Measurements from ENCODE around the gene CDKL2.

CDKL2 gene

DNA sequence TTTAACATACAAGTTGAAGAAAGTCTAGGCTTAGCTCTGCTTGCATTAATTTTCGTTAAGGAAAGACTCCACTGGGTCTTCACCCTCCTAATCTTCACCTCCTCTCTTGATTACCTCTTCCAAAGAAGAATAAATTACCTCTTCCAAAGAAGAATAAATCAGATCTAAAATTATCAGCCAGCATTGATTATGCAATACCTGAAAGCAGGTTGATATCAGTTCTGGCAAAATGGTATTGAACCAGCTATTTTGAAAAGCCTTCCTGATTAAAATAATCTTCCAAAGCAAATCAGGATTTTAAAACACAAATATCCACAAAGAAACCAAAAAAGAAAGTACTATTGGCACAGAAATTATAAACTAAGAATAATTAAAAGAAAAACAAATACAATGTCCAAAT lies 36.9 kb downstream of the CDKL2 start:
- Mint-ChIP-seq H3K27ac (no peak overlapping the region), H3K4me1 (no peaks in the 10 kb centered on the region), H3K36me3 (ENCODE audit: low read depth) (no peaks in the 10 kb centered on the region), H3K9me3 (no peaks in the 10 kb centered on the region), H3K27me3 (ENCODE audit: low read depth) (no peaks in the 10 kb centered on the region), H3K4me3 (no peak overlapping the region)
- TF ChIP-seq CTCF (IDR thresholded peaks at IDR 0.05; ENCODE audit: unreplicated experiment in 3 of 3), result no peak

DNA sequence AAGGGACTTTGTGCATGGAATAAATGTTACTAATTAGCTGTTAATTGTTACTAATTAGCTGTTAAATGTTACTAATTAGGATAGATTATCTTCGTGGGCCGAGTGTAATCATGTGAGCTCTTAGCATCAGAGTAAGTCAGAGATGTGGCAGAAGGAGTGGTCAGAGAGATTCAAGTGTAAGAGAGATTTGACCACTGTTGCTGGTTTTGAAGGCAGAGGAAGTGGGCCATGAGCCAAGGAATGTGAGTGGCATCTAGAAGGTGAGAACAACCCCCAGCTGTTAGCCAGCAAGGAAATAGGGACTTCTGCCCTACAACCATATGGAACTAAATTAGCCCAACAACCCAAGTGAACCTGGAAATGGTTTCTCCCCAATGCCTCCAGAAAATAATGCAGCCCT lies 46.3 kb downstream of the CDKL2 start:
- TF ChIP-seq CTCF (IDR thresholded peaks at IDR 0.05; ENCODE audit: unreplicated experiment in 3 of 3), result no peak
- H3K4me3 Mint-ChIP-seq, result no peak overlapping the region
- H3K4me1 Mint-ChIP-seq, result no peaks in the 10 kb centered on the region
- peaks cover 28% of the 10 kb centered on the region for H3K9me3 Mint-ChIP-seq
- peaks cover 37% of the 10 kb centered on the region for H3K36me3 Mint-ChIP-seq (ENCODE audit: low read depth)
- H3K27me3 Mint-ChIP-seq (ENCODE audit: low read depth), result no peaks in the 10 kb centered on the region
- no peak overlapping the region for H3K27ac Mint-ChIP-seq

- Mint-ChIP-seq H3K9me3 (peaks cover 14% of the 10 kb centered on the region), H3K36me3 (ENCODE audit: low read depth) (no peaks in the 10 kb centered on the region), H3K4me3 (no peak overlapping the region), H3K27me3 (ENCODE audit: low read depth) (no peaks in the 10 kb centered on the region), H3K27ac (no peak overlapping the region), H3K4me1 (no peaks in the 10 kb centered on the region)
- TF ChIP-seq CTCF (IDR thresholded peaks at IDR 0.05; ENCODE audit: unreplicated experiment in 3 of 3), result no peak
These were observed 62.6 kb downstream of the CDKL2 start for GRCh38 chr4:75567725-75568124.

DNA sequence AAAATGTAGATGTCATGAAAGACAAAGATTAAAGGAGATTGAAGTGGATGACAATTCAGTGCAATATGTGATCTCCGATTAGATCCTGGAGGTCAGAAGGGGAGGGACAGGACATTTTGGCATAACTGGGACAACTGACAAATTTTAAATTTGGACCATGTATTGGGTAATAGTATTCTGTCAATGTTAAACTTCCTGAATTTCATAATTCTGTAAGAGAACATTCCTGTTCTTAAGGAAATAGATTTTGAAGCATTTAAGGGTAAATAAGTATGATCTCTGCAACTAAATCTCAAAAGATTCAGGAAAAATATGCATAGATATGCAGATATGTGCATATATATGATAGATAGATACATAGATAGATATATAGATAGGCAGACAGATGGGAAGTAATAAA lies 63.4 kb downstream of the CDKL2 start:
- TF ChIP-seq CTCF (IDR thresholded peaks at IDR 0.05; ENCODE audit: unreplicated experiment in 3 of 3), result no peak
- Mint-ChIP-seq H3K27me3 (ENCODE audit: low read depth) (no peaks in the 10 kb centered on the region), H3K9me3 (peaks cover 14% of the 10 kb centered on the region), H3K4me1 (no peaks in the 10 kb centered on the region), H3K27ac (no peak overlapping the region), H3K4me3 (no peak overlapping the region), H3K36me3 (ENCODE audit: low read depth) (no peaks in the 10 kb centered on the region)

DNA sequence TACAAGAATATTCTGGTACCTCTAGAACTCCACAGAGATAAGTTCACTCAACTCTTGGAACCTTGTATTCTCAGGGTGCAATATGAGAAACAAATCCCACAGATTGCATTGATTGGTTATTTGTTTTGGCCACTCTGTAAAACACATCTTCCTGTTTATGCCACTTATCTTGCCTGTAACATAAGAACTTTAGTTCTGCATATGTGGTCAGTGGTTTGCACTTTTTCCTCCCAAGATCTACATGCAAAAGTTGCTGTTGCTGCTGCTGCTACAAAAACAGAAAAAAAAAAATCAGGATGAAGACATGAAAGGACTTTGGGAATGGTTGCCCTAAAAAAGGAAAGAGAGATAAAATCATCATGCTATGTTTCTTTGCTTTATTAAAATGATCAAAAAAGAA lies 64.8 kb downstream of the CDKL2 start:
- Mint-ChIP-seq H3K4me3 (no peak overlapping the region), H3K36me3 (ENCODE audit: low read depth) (no peaks in the 10 kb centered on the region), H3K27ac (no peak overlapping the region), H3K27me3 (ENCODE audit: low read depth) (no peaks in the 10 kb centered on the region), H3K4me1 (no peaks in the 10 kb centered on the region), H3K9me3 (peaks cover 14% of the 10 kb centered on the region)
- TF ChIP-seq CTCF (IDR thresholded peaks at IDR 0.05; ENCODE audit: unreplicated experiment in 3 of 3), result no peak

DNA sequence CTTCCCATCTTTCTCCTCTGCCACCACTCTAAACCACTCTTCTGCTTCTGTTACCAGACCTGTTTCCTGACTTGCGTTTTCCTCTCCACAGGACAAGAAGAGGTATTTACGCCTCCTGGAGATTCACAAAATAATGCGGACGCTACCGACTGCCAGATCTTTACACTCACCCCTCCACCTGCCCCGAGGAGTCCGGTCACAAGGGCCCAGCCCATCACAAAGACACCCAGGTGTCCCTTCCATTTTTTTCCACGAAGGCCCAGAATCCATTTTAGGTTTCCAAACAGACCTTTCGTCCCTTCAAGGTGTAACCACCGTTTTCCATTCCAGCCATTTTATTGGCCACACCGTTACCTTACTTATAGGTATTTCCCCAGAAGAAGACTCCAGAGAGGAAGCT lies 66.3 kb downstream of the CDKL2 start:
- no peaks in the 10 kb centered on the region for H3K27me3 Mint-ChIP-seq (ENCODE audit: low read depth)
- no peaks in the 10 kb centered on the region for H3K4me1 Mint-ChIP-seq
- no peaks in the 10 kb centered on the region for H3K36me3 Mint-ChIP-seq (ENCODE audit: low read depth)
- no peak overlapping the region for H3K4me3 Mint-ChIP-seq
- no peak for TF ChIP-seq CTCF (IDR thresholded peaks at IDR 0.05; ENCODE audit: unreplicated experiment in 3 of 3)
- no peak overlapping the region for H3K27ac Mint-ChIP-seq
- H3K9me3 Mint-ChIP-seq, result peaks cover 14% of the 10 kb centered on the region
